ENCODE results near the gene HMGCLL1.

HMGCLL1 gene

DNA sequence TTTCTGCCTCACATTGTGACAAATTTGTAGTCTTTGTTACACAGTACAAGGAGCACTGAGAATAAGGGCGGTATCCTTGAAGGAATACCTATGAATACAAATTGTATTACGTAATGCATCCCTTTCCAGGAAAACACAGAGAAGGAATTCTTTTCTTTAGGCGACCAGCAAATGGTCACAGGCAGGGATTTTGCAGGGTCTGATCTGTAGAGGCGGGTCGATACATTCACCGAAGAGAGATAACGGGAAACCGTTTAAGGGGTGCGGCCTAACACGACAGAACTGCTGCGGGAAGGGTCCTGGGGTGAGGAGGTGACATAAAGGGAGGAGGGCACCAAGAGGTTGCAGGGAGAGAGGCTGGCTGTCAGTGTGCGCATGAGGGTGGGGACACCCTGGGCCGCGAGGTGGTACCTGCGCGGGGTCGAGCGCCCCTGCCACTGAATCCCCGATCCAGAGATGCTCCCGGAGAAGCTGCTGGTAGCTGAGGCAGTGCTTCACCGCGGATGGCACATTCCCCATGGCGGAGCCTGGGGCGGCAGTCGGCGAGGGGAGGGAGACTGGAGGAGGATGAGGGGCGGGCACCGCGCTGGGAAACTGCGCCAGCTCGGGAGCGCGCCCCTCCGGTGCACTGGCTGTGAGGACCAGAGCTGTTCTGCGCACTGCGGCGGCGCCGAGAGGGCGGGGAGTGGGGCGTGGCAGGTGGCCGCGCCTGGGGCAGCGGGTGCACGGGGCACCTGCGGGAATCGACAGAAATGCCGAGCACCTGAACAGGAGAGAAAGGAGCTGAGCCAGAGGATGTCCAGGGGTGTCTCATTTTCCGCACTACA lies at the start of gene HMGCLL1:
Gene HMGCLL1, minus strand, starts transcription at position 656 of the 827 bp plus-strand sequence. Its CDS starts 137 bp downstream, at position 519.
- no peak for DNase-seq (ENCODE audit: low read depth in 2 of 3, low spot score in 1 of 3)

DNA sequence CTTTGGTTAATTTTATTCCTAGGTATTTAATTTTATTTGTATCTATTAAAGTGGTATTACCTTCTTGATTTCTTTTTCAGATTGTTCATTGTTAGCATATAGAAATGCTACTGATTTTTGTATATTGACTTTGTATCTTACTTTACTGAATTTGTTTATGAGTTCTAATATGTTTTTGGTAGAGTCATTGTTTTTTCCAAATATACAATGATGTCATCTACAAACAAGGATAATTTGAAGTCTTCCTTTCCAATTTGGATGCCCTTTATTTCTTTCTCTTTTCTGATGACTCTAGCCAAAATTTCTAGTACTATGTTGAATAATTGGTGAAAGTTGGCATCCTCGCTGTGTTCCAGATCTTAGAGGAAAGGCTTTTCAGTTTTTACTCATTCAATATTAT lies 43.0 kb upstream of the HMGCLL1 start:
- DNase-seq (ENCODE audit: low read depth in 2 of 3, low spot score in 1 of 3) = no peak

DNA sequence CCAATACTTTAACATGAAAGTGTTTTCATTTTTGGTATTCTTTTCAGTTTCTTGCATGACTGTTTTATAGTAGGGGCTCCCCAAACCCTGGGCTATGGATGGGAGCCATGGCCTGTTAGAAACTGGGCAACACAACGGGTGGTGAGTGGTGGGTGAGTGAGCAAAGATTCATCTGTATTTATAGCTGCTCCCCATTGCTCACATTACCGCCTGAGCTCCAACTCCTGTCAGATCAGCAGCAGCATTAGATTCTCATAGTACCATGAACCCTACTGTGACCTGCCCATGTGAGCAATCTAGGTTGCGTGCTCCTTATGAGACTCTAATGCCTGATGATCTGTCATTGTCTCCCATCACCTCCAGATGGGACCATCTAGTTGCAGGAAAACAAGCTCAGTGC lies 42.3 kb upstream of the HMGCLL1 start:
- no peak for DNase-seq (ENCODE audit: low read depth in 2 of 3, low spot score in 1 of 3)

GRCh38 chr6:55617272-55617671 lies 38.3 kb upstream of the HMGCLL1 start:
- DNase-seq (ENCODE audit: low read depth in 2 of 3, low spot score in 1 of 3) = no peak

GRCh38 chr6:55604021-55604420 lies 25.0 kb upstream of the HMGCLL1 start:
- DNase-seq (ENCODE audit: low read depth in 2 of 3, low spot score in 1 of 3) = no peak

DNA sequence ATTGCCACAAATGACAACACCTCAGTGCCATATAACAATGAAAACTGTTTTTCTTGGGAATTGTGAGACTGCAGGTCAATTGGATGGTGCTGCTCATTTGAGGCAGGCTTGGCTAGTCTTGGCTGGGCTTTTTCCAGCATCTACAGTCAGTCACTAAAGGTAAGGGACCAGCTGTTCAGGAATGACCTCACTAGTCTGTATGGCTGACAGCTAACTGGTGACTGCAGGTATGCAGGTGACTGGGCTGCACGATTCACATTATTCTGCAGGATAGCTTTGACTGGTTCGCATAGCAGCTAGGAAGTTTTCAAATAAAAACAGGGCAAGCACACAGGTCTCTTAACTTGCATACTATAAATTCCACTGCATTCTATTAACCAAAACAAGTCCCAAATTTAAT lies 22.1 kb upstream of the HMGCLL1 start:
- DNase-seq (ENCODE audit: low read depth in 2 of 3, low spot score in 1 of 3) = no peak

GRCh38 chr6:55594442-55594841 lies 15.4 kb upstream of the HMGCLL1 start:
- no peak for DNase-seq (ENCODE audit: low read depth in 2 of 3, low spot score in 1 of 3)

GRCh38 chr6:55584654-55585354 lies 5.8 kb upstream of the HMGCLL1 start:
- DNase-seq (ENCODE audit: low read depth in 2 of 3, low spot score in 1 of 3) = no peak

GRCh38 chr6:55576811-55577210 lies 2.2 kb downstream of the HMGCLL1 start:
- DNase-seq (ENCODE audit: low read depth in 2 of 3, low spot score in 1 of 3) = no peak

DNA sequence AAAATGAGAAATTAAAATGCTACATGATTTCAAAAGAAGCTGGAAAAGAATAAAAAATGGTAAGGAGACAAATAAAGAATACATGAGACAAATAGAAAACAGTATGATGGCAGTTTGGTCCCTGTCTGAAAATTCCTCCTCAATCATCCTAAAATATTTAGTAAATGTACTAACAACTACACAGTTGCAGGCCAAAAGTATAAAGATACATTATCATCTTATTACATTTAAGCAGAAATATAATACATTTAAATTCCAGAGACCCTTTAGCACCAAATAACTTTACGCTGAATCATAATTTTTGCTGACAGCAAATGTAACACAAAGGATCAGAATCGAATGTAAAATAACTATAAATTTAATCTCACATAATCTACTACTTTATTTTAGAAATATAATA lies 4.4 kb downstream of the HMGCLL1 start:
- no peak for DNase-seq (ENCODE audit: low read depth in 2 of 3, low spot score in 1 of 3)

GRCh38 chr6:55569638-55570037 lies 9.4 kb downstream of the HMGCLL1 start:
- DNase-seq (ENCODE audit: low read depth in 2 of 3, low spot score in 1 of 3) = no peak

DNA sequence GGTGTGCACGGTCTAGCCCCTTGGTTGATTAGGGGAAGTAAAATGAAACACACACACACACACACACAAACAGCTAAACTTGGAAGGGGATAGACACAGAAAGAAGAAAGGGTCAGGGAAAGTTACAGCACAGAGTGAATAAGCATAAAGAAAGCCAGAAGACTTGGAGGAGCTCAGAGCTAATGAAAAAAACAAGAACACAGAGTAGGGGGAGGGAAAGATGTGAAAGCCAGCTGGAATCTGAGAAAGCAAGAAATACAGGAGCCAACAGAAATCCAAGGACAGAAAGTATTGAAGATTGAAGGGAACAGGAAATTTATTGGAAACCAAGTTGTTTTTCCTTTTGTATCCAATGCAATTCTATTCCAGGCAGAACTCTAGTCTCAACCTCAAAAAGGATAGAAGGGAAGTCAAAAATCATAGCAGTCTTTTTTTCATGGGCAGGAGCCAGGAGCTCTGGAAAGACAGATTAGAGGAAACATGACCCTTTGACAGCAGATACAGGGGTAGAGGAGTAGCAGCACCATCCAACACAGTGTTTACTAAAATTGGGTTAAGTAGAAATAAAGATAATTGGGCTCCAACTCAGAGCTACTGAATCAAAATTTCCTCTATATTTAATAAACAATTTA lies 10.1 kb downstream of the HMGCLL1 start:
- DNase-seq (ENCODE audit: low read depth in 2 of 3, low spot score in 1 of 3) = no peak

DNA sequence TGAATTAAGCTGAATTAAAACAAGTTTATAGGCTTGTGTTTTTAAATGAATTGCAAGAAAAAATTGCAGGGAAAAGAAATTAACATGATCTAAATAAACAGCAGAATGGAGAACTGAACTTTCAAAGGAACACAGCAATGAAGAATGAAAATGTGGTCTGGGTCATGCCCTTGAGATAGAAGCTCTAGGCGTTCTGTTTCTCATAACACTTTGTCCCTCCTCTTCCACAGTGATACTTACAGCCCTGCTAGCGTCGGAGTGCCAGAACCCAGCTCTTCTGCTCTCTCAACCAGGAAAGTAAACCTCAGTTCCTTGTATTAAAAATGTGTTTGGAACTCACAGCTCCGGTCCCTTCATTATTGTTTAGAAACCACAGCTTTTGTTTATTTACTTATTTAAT lies 11.4 kb downstream of the HMGCLL1 start:
- no peak for DNase-seq (ENCODE audit: low read depth in 2 of 3, low spot score in 1 of 3)

DNA sequence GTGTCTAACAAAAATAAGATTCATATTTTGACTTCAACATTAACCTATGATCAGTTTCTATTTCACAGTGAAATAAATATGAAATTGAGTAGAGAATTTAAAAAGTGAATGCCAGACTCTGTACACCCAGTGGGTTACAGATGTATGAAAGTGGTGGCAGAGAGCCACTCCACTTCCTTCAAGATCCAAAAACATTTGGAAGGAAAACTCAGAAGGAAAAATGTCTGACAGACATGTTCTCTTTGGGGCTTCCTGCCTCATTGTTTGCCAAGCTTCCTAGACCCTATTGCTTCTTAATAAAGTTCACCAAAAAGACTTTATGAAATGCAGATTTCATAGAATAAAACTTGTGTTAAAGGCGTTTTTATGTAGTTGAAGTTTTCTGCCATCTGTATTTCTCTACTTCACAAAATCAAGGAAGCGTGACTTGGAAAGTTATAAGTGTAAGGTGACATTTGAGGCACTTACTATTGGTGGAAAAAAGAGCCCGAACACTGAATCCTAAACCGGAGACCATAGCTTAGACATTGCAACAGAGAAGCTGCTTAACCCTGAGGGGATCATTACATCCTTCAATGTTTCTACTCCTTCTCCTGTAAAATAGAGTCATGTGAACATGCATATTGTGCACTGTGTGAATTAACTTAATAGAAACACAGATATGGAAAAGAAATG lies 12.8 kb downstream of the HMGCLL1 start:
- no peak for DNase-seq (ENCODE audit: low read depth in 2 of 3, low spot score in 1 of 3)

GRCh38 chr6:55562318-55562717 lies 16.7 kb downstream of the HMGCLL1 start:
- DNase-seq (ENCODE audit: low read depth in 2 of 3, low spot score in 1 of 3) = no peak

DNA sequence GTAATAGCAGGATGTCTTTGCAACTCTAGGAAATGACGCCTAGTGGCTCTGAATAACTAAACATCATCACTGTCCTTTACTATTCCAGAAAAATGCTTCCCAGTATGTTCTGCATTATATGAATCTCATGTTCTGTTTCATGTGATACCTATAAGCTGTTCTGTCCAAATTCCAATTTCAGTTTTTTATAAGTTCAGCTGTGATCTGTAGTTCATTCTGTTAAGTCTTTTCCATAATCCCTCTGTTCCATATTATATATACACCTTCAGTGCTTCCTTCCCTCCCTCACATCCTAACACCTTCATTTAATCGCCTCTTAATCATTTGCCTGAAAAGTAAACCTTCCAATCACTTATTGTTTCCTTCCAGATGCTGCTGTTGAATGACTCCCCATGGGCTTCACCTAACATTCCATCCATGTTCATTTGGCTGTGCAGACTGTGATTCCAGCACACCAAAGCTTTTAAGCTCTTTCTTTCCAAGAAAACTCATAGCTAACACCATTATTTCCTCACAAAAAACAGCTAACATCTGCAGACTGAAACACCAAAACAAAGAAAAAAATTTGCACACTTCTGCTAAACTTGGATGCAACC lies 18.6 kb downstream of the HMGCLL1 start:
- DNase-seq (ENCODE audit: low read depth in 2 of 3, low spot score in 1 of 3) = no peak

GRCh38 chr6:55557146-55557545 lies 21.8 kb downstream of the HMGCLL1 start:
- no peak for DNase-seq (ENCODE audit: low read depth in 2 of 3, low spot score in 1 of 3)

DNA sequence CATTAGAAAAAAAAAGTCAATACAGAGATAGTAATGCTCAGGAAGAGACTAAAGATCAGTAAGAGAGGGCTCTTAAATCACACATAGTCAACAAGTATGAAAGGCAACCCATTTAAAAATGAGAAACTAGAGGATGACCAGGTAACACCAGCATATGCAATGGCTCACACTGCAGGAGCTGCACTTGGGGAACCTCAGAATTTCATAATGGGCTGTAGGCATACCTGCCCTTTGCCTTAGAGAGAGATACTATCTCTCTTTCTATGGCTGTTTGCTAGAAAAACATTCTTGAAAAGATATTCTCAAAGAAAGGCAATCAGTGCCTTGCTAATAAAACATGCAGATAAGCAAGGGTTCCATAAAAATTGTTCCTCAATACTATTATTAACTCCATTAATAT lies 33.2 kb downstream of the HMGCLL1 start:
- DNase-seq (ENCODE audit: low read depth in 2 of 3, low spot score in 1 of 3) = no peak

DNA sequence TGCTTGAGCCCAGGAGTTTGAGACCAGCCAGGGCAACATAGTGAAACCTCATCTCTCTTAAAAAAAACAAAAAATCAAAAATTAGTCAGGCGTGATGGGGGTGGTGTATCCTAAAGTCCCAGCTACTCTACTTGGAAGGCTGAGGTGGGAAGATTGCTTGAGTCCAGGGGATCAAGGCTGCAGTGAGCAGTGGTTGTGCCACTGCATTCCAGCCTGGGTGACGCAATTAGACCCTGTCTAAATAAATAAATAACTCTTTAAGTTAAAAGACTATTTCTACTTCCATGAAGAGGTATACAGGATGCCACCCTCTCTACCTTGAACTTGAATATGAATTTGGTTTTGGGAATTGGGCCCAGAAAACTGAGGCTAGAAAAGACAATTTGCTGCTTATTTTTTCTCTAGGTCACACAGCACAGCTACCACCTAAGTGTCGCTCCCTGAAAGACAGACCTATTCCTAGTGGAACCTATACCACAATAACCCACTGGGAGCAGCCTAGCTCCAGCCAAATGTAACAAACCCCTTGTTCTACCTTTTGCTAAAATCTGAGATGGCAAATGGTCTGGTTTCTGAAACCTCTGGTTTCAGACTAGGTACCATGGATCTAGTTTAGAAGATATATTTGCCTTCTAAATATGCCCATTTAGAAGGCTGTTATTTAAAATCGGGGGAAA lies 35.2 kb downstream of the HMGCLL1 start:
- DNase-seq (ENCODE audit: low read depth in 2 of 3, low spot score in 1 of 3) = no peak

DNA sequence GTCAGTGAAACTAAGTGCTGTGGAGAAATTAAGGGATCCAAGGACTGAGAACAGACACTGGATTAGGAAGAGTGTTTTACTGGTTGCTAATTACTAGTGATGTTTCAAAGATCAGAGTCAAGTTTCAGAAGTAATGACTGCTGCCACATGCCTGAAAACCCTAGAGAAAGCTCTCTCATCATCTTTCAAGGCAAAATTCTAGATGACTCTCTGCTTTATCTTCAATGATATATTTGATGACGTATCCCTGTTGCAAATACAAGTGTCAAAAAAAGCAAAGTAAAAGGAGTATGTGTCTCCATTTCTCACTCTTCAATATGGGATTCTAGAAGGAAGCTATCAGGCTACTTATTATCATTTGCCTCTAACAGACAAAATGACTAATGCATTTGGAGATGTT lies 38.0 kb downstream of the HMGCLL1 start:
- DNase-seq (ENCODE audit: low read depth in 2 of 3, low spot score in 1 of 3) = no peak

Measured in stimulated activated CD4-positive, alpha-beta T cell treated with anti-CD3 and anti-CD28 coated beads, Interleukin-12 subunit alpha, Interleukin-12 subunit beta, amount 100 ng/mL, for 48 hours (primary cell).